Stimulated activated CD4-positive, alpha-beta T cell treated with anti-CD3 and anti-CD28 coated beads, Interleukin-12 subunit alpha, Interleukin-12 subunit beta, amount 100 ng/mL, for 4 hours (primary cell): Measurements from ENCODE around the gene LHCGR.
"Not testable (repeated sequence)": the region's sequence is repeated elsewhere in the genome, so short reads cannot be mapped to it uniquely, and the experiment has no call there.

Experiments
- DNase-seq: peaks from one replicate; pipeline ENCODE4 v3.0.0-alpha.2; 2020

The LHCGR gene

GRCh38 chr2:48709096-48710034 is 46.2 kb downstream of the LHCGR start:
- DNase-seq, result no peak

GRCh38 chr2:48707466-48707865 is 48.1 kb downstream of the LHCGR start:
- no peak for DNase-seq

DNA sequence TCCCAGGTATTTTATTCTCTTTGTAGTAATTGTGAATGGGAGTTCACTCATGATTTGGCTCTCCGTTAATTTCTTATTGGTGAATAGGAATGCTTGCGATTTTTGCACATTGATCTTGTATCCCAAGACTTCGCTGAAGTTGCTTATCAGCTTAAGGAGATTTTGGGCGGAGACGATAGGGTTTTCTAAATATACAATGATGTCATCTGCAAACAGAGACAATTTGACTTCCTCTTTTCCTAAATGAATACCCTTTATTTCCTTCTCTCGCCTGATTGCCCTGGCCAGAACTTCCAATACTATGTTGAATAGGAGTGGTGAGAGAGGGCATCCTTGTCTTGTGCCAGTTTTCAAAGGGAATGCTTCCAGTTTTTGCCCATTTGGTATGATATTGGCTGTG is 51.9 kb downstream of the LHCGR start:
- DNase-seq, result not testable (repeated sequence)

DNA sequence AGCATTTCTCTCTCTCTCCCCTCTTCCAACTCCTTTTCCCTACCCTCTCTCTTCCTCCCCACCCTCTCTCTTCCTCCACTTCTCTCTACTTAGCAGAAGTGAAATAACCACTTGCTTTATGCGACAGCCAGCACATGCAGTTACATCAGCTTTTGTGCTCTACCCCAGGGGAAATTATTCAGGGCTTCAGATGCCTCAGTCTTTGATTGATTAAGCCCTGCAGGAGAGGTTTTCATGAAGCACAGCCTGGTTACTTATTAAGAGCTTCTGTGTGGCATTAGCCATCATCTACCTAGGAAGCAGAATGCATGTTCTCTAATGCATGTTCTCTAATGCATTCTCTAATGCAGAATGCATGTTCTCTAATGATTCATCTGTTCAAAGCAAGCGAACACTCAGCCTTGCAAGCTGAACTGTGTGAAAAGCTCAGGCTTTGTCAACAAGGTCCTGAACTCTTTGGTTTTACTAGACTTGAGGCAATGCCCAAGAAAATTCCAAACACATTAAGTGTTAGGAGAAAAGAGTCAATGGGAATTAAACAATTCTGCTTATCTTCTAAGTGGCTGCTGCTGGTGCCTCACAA is 56.1 kb downstream of the LHCGR start:
- DNase-seq, result no peak

- DNase-seq, result no peak
Observed at GRCh38 chr2:48696881-48697280, 58.6 kb downstream of the LHCGR start.

DNA sequence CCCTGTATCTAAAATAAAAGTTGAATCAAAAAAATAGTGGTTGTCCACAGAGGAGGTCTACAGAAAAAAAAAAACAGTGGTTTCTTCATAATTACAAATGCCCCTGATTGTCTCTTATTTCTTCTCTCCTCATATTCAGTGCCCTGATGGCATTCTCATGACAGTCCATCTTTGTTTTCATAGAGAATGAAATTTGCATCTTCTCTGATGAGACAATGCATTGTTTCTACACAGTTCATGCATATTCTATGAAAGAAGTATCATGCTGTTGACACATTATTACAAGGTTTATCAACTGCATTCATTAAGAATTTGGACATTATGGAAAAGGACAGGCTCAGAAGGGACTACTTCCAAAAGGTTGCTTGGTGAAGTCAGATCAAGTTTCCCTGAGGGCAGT is 59.5 kb downstream of the LHCGR start:
- no peak for DNase-seq

- DNase-seq, result no peak
Observed at GRCh38 chr2:48694149-48694548, 61.4 kb downstream of the LHCGR start.

GRCh38 chr2:48693645-48694044 is 61.9 kb downstream of the LHCGR start:
- no peak for DNase-seq

DNA sequence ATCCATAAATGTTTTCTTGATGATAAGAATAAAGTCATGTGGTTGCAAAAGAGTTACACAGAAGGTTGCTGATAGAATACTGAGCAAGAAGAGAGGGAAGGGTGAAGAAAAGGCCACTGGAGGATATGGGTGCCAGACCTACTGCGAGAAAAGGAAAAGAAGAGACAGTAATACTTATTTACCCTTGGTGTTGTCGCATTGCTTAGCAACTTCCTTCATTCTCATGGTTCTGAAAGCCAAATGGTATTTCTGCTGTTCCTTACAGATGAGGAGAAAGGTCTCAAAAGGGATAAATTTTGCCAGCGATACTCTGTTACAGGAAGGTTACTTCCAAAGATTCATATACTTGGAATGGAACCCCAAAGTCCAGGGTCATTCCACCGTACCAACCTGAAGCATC is 62.5 kb downstream of the LHCGR start:
- no peak for DNase-seq

DNA sequence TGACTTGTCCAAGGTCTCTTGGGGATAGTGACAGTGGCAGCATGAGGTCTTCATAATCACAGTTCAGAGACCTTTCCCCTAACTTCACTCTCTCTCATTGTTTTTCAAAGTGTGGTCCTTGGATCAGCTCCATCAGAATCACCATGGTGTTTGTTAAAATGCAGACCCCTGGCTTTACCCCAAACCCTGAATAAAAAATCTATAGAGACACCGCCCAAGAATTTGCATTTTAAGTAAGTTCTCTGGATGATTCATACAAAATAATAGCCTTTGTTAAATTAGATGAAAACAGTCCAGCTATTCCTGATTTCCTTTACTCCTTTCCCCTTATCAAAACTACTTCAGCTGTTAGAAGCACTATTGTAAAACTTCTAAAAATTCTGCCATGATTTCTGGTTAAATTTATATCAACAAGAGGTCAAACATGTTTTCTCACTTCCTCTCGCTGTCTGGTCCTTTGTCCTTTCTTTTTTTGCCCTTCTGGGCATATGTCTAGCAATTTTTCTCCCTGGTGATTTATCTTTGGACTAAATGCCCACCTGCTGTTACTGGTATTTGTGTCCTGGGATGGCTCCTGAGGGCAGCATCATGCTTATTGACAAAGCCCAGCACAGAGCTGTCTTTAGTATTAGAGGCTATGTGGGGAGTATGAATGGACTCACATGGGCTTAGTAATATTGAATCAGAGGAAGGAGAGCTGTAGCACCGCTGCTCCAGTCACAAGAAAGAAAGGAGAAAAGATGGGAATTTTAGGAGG is 63.4 kb downstream of the LHCGR start:
- no peak for DNase-seq

- DNase-seq, result no peak
Observed at GRCh38 chr2:48685126-48685525, 70.4 kb downstream of the LHCGR start.

GRCh38 chr2:48677450-48677849 is 78.1 kb downstream of the LHCGR start:
- no peak for DNase-seq

DNA sequence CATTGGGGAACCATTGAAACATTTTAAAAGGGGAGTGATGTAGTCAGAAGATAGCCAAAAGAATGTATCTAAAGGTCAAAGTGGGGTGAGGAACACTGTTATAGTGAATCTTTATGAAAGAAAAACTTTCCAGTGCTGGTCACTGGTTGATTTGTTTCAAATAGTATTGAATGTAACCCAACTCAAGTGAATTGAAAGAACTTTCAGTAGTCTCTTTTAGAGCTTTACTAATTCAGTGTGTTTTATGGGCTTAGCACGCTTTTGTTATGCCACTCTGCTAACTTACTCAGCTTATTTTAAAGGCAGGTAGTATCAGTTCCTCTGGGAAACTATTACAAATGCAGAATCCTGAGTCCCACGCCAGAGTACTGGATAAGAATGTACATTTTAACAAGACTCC is 80.6 kb downstream of the LHCGR start:
- no peak for DNase-seq

DNA sequence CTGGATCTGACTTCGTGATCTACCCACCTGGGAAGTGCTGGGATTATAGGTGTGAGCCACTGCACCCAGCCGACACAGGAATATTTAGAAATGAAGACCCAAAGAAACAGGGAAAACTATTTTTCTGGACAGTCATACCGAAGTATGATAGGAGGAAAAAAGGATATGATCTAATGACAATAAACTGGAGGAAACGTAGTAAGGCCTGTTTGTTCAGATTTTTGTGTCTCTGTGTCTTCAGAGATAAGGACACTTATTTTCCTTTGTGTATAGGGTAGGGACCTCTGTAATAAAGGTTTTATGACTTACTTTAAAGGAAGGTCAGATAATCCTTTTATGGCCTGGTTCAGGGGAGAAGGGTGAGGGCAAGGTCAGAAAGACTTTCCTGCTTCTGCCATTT is 81.9 kb downstream of the LHCGR start:
- DNase-seq, result no peak

- no peak for DNase-seq
Observed at GRCh38 chr2:48668992-48669391, 86.5 kb downstream of the LHCGR start.

GRCh38 chr2:48651158-48651790 is 104.2 kb downstream of the LHCGR start:
- DNase-seq, result no peak

GRCh38 chr2:48638261-48638660 is 117.3 kb downstream of the LHCGR start:
- DNase-seq, result no peak
